Fibroblast of the conjunctiva (primary cell): ENCODE measurements around the gene MAPK4.

ENCODE experiments used
- DNase-seq: peaks from one replicate; pipeline ENCODE4 v3.0.0-alpha.2; 2010; ENCODE audit warnings: low read depth

The MAPK4 gene

DNA sequence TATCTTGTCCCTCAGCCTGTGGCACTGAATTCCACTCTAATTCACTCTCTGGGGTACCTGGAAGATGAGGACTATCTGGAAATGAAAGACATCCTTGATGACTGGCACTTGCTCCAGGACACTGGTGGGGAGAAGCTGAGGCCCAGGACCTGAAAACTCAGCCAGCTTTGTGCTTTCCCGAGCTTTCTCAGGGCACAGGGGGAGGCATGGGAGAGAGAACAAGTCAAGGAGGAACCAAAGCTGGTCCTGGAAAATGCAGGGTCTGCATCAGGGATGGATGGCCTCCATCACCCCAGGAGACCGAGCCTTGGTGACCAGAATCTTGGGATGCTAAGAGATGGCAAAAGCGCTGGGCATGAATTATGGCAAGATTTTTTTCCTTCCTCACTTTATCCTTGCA is 65.1 kb downstream of the MAPK4 start:
- DNase-seq: no peak

DNA sequence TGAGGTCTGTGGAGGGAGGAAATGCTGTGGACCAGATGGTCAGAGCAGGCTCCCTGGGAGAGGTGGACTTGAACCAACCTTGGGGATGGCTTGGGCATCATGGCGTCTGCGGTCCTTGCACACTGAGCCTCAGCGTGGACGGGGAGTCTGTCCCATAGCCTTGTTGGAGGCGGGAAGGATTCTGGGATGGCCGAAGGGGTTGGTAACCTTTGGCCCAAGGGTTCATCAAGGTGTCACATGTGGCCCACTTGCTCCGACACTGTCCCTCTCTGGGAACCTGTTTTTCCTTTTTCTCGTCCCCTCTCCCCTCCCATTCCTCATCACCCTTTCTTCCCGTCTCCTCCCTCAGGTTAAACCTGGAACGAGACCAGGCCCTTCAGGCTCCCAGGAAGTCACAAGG is 66.4 kb downstream of the MAPK4 start:
- no peak for DNase-seq

DNA sequence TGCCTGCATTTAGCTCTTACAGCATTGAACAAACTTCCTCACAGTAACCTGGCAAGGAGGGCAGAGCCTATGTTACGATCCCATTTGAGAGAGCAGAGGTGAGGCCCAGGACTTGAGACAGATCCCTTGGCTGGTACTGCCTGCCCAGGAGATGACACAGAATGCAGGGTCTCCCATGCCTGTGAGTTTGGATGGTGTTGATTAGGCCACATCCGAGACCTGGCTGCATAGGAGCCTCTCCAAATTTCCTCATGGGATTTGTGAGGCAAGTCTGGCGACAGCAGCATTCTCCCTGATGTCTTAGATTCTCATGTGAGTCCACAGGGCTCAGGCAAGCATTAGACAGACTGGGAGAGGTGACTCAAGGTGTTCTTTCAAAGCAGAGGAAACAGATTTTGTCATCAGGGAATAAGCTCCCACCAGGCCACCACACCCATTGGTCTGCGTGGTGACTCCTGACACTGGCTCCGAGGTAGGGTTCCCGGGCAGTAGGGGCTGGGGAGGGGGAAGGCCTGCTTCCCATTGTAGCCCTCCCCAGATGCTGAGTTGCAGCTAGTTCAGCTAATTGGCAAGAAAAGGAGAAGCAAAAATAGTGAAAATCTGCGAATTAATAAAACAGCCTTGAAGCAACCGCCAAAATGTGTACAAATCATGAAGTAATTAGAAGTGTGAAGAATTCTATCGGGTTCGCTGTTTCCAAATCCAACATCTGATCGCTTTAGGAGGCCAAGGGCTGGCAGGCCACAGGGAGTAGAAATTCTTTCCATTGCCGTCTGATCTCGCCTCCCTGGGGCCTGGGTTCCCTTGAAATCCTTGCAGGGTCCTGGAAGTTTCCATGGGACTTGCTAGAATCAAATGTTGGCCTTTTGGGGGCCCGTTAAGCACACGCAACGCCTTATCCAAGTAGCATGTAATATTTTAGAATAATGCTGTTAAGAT is 68.0 kb downstream of the MAPK4 start:
- no peak for DNase-seq

DNA sequence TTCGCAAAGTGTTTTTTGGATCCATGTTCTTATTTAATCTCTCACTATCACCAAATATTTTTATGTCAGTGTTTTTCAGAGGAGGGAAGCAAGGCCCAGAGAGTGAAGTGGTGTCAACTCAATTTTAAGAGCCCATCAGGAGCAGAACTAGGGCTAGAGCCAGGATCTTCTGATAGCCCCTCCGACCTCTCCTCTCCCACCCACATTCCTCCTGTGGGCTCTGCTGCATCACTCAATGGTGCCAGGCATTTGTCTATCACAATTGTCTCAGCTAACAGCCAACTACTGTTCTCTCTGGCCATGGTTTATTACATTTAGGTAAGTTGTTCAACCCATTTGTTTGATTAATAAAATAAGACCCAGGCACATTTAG is 68.6 kb downstream of the MAPK4 start:
- no peak for DNase-seq

DNA sequence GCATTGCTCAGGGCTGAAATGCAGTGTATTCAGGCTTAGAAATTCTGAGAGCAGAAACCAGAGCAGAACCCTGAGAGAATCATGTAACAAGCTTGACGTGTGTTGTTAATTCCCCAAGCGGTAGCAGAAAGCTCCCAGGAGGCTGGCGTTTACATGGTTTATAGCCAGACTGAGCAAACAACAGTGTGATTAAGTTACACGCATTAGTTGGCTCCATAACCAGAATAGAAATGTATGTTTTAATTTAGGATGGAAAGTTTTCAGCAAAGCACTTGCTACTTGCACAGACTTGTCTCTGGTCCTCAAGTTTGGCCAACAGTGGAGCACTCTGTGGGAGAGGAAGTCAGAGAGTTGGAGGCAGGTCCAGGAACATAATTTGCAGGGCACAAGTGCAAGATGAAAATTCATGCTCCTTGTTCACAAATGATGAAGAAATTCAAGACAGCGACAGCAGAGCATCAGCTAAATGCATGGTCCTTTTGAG is 69.3 kb downstream of the MAPK4 start:
- no peak for DNase-seq

DNA sequence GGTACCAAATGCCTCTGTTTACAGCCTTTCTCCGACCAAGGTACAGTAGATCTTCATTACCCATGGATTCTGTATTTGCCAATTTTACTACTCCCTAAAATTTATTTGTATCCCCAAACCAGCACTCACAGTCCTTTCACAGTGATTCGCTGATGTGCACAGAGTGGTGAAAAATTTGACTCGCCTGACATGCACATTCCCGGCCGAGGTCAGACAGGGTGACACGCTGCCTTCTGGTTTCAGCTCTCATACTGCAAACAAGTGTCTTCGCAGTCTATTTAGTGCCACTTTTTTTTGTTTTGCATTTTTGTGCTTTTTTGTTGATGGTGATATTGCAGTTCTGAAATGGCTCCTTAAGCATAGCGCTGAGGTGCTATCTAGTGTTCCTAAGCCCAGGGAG is 71.0 kb downstream of the MAPK4 start:
- no peak for DNase-seq

DNA sequence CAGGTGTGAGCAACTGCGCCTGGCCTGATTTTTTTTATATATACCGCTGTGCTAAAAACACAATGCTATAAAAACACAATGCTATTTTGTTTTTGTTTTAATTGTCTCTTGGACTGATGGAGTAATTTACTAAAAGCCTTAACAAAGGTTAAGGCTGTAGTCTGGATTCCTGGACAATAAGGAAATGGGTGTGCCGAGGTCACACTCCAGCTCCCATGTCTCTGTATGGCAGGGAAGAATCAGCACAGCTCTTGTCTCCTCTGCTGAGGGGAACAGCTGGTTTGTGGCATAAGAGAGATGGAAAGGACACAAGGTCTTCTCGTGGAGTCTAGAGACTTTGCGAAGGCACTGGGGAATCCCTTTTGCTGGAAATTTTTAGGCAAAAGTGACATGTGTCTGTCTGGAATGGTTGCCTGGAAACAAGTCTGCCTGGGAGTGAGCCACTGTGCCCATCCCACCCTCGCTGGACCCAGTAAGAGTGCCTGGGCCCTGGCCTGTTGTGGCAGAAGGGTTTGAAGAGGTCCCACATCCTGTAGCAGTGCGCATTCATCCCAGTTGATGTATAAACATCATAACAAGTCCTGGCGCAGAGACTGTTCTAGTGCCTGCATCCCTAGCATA is 73.1 kb downstream of the MAPK4 start:
- no peak for DNase-seq

DNA sequence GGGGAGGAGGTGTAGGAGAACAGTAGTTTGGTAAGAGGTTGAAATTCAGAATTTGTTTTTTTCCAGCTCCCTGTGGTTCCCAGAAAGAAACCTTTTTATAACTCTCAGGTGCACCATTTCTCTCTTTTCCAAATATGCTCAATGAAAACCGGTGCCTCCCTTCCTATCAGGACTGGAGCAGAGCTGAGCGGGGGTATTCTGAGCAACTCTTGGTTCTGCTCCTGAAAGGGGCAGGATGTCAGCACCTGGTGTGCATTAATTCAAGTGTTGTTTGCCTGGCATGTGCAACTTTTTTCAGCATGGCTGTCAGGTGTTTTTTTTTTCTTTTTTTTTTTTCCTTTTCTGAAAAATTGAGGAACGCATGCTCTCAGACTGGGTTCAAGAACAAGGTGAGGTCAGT is 74.1 kb downstream of the MAPK4 start:
- no peak for DNase-seq

DNA sequence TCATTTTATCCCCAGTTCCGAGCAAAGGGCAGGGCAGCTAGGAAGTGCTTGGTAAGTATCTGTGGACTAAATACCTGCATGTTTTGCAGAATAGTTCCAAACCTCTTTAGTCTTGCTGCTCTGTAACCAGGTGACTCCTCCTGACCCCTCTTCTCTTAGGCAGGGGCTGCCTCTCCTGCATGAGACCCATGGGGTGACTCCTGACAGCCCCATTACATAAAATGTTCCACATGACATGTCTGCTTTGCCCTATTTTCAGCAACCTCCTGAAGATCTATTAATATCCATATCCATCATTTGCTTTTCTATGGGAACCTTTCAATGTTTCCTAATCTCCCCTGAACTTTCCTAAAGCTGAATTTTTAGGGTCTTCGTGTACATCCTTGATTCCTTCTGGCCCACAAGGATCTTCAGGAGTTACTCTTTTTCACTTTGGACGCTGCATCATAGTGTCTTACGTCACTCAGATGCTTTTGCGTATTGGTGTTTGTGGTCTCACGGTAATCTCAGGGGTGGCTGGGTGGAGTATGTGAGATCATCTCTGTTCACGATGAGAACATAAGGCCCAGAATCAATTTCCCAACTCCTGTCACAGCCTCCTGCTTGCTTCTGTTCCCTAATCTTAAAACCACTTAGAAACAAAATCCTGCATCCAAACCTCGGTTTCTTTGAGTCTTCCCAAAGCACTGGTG is 76.6 kb downstream of the MAPK4 start:
- DNase-seq: no peak

DNA sequence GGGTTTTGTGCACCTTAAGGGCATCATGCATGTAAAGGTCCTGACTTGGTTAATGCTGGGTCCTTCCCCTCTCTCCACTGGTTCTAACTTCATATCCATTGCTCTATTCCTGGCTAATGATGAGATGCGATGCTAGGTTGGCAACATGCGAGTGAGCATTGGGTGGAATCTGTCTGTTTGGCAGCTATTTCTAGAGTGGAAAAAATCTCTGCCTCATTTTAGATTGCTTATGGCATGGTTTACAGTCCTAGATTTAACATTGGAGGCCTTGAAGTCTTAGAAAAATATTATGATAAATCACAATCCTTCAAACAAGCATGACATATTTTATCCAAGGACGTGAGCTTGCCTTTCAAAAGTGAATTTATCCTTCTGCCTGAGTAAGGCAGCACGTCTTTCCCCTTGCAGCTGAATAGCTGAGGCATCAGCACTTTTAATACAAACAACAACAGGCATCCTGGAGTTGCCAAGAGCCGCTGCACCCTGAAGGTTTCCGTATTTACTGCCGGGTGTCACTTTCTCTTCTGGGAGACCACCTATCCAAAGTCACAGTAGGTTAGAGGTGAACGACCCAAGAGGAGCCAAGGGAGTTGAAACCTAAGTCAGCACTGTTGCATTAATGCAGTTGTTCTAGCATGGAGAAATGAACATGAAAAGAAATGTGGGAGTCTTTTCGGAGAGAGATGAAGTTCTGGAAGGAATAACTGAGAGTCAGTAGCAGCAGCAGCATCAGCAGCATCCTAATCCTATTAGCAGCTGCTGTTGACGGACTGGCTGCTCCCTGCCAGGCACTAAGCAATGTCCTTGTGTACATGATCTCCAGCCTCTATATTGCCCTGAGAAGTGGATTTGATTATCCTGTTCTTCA is 78.4 kb downstream of the MAPK4 start:
- no peak for DNase-seq

DNA sequence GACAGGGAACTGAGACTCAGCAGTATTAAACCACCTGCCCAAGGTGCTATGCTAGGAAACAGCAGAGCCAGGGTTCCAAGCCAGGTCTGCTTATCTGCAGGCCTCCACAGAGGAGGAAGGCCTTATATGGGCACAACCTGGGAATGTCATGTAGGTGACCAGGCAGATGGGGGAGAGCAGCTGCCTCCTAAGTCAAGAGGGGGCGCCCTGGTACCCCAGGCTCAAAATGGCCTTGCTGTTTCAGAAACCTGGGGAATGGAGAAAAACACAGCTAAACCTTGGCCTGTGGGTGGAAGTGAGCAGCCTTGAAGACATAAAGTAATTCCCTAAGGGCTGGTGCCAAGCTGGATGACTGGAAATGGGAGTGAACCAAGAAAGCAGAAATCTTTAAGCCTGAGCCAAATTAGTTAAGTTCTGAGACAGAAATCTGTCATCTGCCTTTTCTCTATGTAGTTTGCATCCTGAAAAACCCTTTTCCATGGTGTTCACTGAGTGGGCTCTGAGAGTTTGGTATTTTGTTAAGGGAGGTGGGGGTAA is 79.1 kb downstream of the MAPK4 start:
- no peak for DNase-seq

DNA sequence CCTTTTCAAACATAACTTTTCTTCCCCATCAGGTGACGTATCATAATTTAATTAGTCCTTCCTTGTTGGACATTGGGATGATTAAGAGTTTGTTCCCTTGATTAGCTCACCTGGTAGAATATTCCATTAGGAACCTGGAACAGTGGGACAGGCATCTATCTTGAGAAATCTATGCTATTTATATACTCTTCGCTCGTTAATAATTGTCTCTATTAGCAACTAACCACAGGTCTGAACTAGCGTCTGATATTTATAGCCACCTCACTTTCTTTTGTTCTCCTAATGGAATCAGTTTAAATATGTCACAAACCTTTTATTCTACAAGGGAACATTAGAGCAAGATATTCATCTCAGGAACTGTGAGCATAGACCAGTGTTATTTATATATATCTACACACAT is 79.8 kb downstream of the MAPK4 start:
- DNase-seq: no peak

DNA sequence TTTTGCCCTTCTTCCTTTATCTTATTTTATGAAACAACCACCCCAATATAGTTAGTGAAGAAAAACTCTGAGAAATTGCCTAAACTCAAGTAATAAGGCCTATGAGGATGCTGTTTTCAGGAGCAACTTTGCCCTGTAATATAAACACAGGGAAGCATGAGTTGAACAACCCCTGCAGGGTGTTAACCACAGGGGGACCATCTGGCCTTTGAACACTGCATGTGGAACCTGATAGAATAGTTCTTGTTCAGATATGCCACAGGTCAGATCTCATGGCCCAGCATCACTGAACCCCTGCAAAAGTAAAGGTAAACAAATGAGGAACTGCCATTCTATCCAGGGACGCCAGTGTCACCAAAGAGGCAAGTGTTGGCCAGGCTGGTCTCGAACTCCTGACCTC is 82.6 kb downstream of the MAPK4 start:
- DNase-seq: no peak

DNA sequence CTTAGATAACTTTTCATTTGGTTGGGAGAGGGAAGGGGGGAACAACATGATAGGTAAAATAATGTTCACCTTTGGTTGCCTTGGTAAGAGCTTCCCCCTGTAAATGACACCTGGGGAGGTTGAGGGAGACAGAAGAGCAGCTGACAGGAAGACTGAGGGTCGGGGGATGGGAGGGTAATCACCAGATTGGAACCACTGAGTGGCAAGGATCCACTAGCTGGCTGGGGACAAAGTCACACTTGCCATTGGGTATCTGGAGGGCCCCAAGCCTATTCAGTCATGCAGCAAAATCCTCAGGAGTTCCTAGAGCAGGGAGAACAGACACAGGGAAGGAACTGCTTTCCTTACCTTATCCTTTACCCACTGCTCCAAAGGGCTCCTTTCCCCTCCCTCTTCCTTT is 84.3 kb downstream of the MAPK4 start:
- no peak for DNase-seq

DNA sequence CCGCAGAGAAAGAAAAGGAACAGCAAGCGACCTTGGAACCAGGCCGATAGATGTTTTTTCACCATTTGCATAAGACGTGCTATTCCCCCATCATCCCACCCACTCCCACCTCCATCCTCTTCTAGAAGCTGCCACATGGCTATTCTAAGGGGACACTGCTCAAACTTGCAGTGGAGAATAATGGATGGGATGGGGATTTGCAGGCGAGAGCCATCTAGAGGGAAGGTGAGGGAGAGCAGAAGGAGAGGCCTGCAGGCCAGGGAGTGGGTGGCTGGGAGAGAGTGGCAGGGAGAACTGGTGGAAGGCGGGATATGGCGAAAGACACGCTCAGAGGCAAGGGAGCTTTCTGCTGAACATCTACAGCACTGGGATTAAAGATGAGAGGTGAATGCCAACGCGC is 84.9 kb downstream of the MAPK4 start:
- no peak for DNase-seq

DNA sequence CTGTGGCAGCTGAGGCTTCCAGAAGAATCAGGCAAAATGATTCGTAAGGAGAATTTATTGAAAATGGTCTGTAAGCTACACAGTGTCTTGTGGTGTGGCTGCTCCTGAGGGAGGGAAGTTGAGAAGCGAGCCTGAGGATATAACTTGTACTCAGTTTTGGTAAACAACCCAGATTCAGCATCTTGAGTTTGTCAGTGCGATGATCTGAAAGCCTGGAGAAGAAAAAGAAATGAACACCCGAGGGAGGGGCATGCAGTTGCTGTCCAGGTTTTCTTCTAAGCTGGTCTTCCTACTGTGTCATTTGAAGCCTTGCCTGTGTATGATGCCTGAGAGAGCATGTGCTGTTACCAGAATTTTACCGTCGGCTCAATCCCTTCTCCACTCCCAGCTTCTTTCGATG is 87.3 kb downstream of the MAPK4 start:
- no peak for DNase-seq

DNA sequence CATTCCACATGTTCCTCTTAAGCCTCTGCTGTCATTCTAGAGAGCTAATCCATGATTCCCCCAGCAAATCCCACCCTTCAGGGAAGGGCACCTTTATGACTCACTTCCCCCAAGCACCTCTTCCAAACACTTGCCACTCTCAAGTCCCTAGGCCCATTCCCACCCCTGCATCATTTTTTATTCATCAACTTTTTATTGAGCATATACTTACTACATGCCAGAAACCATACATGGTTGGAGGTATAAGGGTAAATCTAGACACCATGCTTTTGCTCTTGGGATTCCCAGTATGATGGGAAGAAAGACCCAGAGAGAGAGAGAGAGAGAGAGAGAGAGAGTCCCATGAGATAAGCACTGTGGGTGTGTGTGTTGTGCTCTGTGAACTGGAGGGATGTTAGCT is 87.9 kb downstream of the MAPK4 start:
- no peak for DNase-seq

DNA sequence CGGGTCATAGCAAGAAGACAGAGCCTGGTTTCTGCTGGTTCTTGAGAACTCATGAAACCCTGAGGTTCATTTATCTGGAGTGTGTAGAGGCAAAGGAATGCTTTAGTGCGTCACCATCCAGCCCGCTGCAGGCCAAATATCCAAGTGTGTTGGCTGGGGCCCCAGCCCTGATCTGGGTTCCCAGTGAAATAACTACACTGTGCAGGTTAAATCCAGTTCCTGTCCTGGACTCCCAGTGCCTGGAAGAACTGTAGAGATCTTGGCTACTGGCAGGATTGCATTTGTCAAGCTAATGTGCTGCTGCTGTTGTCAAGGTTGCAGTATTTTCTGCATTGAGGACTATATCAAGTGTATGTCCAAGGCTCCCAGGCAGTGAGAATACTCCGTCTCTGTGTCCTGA is 89.9 kb downstream of the MAPK4 start:
- no peak for DNase-seq

DNA sequence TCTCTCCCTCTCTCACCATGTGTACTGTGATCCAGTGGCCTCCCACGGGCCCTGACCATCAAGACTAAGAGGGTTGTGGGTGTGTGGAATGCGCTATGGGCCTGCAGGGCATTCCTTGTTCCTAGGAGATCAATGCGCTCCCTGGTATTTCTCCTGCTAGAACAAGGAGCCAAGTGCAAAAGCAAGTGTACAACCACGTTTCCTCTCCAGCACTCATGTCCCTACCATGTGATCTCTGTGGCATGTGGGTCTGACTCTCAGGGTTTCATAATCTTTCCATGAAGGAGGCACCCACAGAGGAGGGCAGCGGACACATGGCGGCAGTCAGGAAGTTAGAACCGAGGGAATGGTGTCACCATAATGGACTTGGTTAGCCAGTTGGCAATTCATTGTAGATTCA is 91.4 kb downstream of the MAPK4 start:
- no peak for DNase-seq

DNA sequence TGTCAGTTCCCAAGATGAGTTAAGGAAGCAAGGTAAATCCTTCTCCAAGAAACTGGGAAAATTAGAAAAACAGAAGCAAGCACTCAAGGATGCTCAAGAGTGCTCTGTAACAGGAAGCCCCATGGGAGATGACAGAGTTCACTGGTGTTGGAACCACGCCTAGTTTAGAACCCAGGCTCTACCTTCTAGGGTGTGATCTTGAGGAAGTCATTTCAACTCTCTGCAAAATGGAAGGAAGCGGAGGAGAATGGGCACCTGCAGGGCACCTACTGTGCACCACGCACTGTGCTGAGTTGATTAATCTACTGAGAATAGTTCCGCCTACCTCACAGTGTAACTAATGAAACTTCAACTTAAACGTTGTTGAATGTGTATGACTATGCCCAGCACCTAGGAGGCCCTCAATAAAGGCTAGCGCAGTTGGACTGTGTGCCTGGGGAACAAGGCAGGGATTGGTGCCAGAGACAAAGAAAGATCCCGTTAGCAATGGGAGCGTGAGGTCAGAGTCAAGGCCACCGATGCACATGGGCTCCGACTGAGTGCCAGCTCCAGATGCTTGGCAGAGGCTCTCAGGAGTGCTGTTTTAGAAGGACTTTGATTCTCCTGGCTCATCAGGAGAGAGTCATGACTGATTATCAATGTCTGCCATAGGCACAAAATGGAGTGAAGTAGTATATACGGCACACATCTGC is 93.7 kb downstream of the MAPK4 start:
- no peak for DNase-seq

DNA sequence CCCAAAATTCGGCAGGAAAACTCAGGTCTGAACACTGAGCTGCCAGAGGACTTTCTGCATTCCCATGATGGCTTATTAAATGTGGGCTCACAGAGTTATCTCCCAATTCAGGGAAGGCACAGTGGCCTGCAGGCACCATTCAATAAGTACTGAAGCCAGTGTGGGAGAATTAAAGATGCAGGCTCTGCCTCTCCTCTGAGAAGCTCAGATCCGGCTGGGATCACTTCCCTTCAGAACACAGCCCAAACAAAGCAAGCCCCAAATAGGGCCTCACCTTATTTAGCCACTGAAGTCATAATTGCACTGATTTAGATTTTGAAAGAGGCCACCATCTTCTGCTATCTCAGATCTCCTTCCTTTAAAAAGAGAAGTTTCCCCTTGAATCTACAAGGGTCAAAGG is 94.3 kb downstream of the MAPK4 start:
- no peak for DNase-seq
